DOHH2 (cell line): Measurements from ENCODE around the gene CD1E.

Experiments used
- CTCF ChIP-seq: fragments of 200-600 bp; sonication (generic); IDR thresholded peaks from one replicate; pipeline ENCODE4 v1.5.1; 2014; ENCODE audit warnings: antibody characterized with exemption, mild to moderate bottlenecking, low read depth, low read length; ENCODE audit not compliant: poor library complexity, severe bottlenecking
- EZH2phosphoT487 ChIP-seq: fragments of 200-600 bp; sonication (generic); IDR thresholded peaks from 2 replicates; pipeline ENCODE4 v1.6.1; 2017; ENCODE audit warnings: borderline replicate concordance, mild to moderate bottlenecking, antibody characterized with exemption, low read length, moderate library complexity, mixed read lengths

- peak; percentile 87 for TF ChIP-seq CTCF
- no peak for TF ChIP-seq EZH2phosphoT487
These were observed 24.0 kb upstream of the CD1E start for GRCh38 chr1:158329733-158330132.
